Muscle layer of colon (tissue), 2 donors: Measurements from ENCODE around the gene TBL1Y.
"Not testable (repeated sequence)": the region's sequence is repeated elsewhere in the genome, so short reads cannot be mapped to it uniquely, and the experiment has no call there.

ENCODE experiments used
- H3K27ac ChIP-seq: one replicate; pipeline ENCODE4 v1.7.0; 2013; ENCODE audit warnings: low read depth, mild to moderate bottlenecking, low read length, moderate library complexity
- H3K27me3 ChIP-seq, 2 donors: one replicate each; pipeline ENCODE4 v1.7.0; 2013; ENCODE audit warnings: low read length in 2 of 2, mild to moderate bottlenecking in 2 of 2; ENCODE audit not compliant: insufficient read depth in 2 of 2, control insufficient read depth in 1 of 2
- H3K36me3 ChIP-seq: one replicate; pipeline ENCODE4 v1.7.0; 2013; ENCODE audit warnings: mild to moderate bottlenecking, low read length; ENCODE audit not compliant: insufficient read depth
- H3K4me1 ChIP-seq: one replicate; pipeline ENCODE4 v1.7.0; 2013; ENCODE audit warnings: mild to moderate bottlenecking, low read length; ENCODE audit not compliant: insufficient read depth
- H3K4me3 ChIP-seq, 2 donors: one replicate each; pipeline ENCODE4 v1.7.0; 2013; ENCODE audit warnings: low read length in 2 of 2, low read depth in 1 of 2, mild to moderate bottlenecking in 1 of 2, moderate library complexity in 1 of 2
- H3K9ac ChIP-seq: one replicate; pipeline ENCODE4 v1.7.0; 2013; ENCODE audit warnings: low read length
- H3K9me3 ChIP-seq: one replicate; pipeline ENCODE4 v1.7.0; 2013; ENCODE audit warnings: mild to moderate bottlenecking, low read length
- donor health status: abdominal sarcoma.
- donor health status: Adenocarcinoma of cecum.

TBL1Y gene

DNA sequence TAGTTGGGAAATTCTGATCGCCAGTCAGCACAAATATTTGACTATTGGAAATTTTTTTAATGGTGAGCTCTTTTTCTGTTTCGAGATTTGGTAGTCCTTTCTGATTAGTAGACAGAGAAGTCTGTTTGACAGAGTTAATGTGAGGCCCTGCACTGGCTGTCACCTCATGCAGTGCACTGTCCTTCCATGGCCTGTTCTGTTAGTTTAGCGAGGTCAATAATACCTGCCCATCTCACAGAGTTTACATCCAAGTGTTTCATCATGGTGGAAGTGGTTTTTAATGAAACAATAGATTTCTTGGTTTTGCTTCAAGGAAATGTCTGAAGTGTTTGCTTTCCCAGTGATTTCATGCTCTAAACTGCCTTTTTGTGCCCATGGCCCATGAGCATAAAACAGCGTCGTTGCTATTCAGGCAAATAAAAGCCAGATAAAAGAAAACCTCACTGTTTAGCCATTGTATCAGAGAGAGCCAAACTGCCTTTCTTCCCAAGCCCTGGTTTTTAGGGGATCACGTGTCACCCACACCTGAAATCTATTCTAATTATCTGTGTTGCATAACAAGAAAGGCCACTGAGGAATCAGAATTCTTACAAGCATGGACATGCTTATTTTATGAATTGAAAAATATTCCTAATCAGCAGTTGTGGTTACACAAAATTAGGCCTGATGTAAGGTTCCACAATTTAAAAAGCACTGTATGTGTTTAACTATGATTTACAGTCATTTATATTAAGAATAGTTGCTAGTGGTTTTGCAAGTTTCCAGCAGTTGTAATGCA is 98.3 kb downstream of the TBL1Y start:
- Histone ChIP-seq H3K36me3 (no peaks in the 10 kb centered on the region), H3K9me3 (no peaks in the 10 kb centered on the region), H3K4me1 (no peaks in the 10 kb centered on the region), H3K27me3 (no peaks in the 10 kb centered on the region), H3K9ac (no peak overlapping the region), H3K4me3 (no peak overlapping the region), H3K27ac (no peak overlapping the region)

GRCh38 chrY:7013051-7013450 is 102.6 kb downstream of the TBL1Y start:
- no peaks in the 10 kb centered on the region for H3K27me3 ChIP-seq
- H3K9ac ChIP-seq: no peak overlapping the region
- H3K36me3 ChIP-seq: no peaks in the 10 kb centered on the region
- no peaks in the 10 kb centered on the region for H3K9me3 ChIP-seq
- no peak overlapping the region for H3K27ac ChIP-seq
- no peak overlapping the region for H3K4me3 ChIP-seq
- no peaks in the 10 kb centered on the region for H3K4me1 ChIP-seq

DNA sequence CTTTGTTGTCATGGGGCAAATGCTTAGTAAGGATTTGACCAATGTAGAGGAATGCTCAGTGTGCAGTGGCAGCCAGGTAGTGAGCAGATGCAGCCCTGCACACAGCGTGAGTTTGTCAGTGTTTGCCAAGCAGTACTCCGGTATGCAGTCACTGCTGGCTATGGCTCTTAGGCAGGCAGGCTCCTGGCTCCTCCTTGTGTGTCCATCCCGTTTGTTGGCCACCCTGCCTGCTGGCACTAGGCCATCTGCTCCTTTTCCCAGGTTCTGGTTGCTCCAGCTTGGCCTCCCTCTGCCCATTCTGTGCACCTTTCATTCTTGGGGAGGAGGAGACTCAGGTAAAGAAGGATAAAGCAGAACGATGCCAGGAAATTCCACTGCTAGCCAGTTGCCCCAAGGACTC is 106.0 kb downstream of the TBL1Y start:
- Histone ChIP-seq H3K9me3 (no peaks in the 10 kb centered on the region), H3K4me1 (no peaks in the 10 kb centered on the region), H3K4me3 (no peak overlapping the region), H3K36me3 (no peaks in the 10 kb centered on the region), H3K9ac (no peak overlapping the region), H3K27me3 (no peaks in the 10 kb centered on the region), H3K27ac (no peak overlapping the region)

GRCh38 chrY:7017244-7018080 is 107.0 kb downstream of the TBL1Y start:
- no peaks in the 10 kb centered on the region for H3K27me3 ChIP-seq
- no peaks in the 10 kb centered on the region for H3K4me1 ChIP-seq

GRCh38 chrY:7039037-7039436 is 128.5 kb downstream of the TBL1Y start:
- no peaks in the 10 kb centered on the region for H3K36me3 ChIP-seq

More at GRCh38 chrY:7017244-7018080, 107.0 kb downstream of the TBL1Y start:
- Histone ChIP-seq H3K36me3 (no peaks in the 10 kb centered on the region), H3K9me3 (no peaks in the 10 kb centered on the region), H3K9ac (no peak overlapping the region), H3K27ac (no peak overlapping the region), H3K4me3 (no peak overlapping the region)

DNA sequence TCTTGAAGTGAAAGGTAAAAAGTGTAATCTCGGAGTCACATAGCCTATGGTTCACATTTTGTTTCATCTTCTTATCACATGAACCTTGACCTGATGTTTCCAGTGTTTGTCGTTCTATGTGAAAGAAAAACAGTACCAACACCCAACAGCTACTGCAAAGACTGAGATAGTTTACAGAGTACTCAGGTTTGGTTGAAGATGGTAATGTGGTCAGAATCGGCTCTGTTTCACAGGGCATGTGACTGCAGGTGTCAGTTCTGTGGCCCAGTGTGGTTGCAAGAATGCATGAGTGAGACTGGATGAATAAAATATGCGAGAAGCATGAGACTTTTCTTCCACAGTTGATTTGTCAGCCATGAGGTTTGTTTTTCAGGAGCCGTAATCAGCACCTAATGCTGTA is 130.2 kb downstream of the TBL1Y start:
- no peaks in the 10 kb centered on the region for H3K27me3 ChIP-seq
- H3K4me3 ChIP-seq: no peak overlapping the region
- no peaks in the 10 kb centered on the region for H3K4me1 ChIP-seq
- no peaks in the 10 kb centered on the region for H3K9me3 ChIP-seq
- no peaks in the 10 kb centered on the region for H3K36me3 ChIP-seq
- H3K9ac ChIP-seq: no peak overlapping the region
- H3K27ac ChIP-seq: no peak overlapping the region

More at GRCh38 chrY:7039037-7039436, 128.5 kb downstream of the TBL1Y start:
- Histone ChIP-seq H3K9me3 (no peaks in the 10 kb centered on the region), H3K27ac (no peak overlapping the region), H3K27me3 (no peaks in the 10 kb centered on the region), H3K4me1 (no peaks in the 10 kb centered on the region), H3K4me3 (no peak overlapping the region), H3K9ac (no peak overlapping the region)

GRCh38 chrY:7041983-7042382 is 131.5 kb downstream of the TBL1Y start:
- Histone ChIP-seq H3K27me3 (no peaks in the 10 kb centered on the region), H3K9me3 (no peaks in the 10 kb centered on the region), H3K4me1 (no peaks in the 10 kb centered on the region), H3K4me3 (no peak overlapping the region), H3K27ac (no peak overlapping the region), H3K9ac (no peak overlapping the region), H3K36me3 (no peaks in the 10 kb centered on the region)

GRCh38 chrY:7052461-7052860 is 142.0 kb downstream of the TBL1Y start:
- H3K27me3 ChIP-seq, H3K27ac ChIP-seq, H3K4me1 ChIP-seq, H3K9ac ChIP-seq, H3K4me3 ChIP-seq, H3K36me3 ChIP-seq, H3K9me3 ChIP-seq: not testable (repeated sequence)

DNA sequence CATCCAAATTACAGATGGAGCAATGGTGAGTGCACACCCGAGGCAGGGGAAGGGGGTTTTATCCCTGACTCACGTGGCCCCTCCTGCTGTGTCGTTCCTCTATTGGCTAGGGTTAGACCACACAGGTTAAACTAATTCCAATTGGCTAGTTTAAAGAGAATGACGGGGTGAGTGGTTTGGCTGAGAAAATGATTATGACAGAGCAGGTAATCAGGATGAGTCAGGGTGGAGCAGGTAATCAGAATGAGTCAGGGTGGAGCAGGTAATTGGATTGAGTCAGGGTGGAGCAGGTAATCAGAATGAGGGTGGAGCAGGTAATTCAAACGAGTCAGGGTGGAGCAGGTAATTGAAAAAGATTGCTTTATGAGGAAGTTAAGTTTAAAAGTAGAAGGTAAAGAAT is 146.4 kb downstream of the TBL1Y start:
- Histone ChIP-seq H3K4me1 (no peaks in the 10 kb centered on the region), H3K9ac (no peak overlapping the region), H3K27me3 (no peaks in the 10 kb centered on the region), H3K4me3 (no peak overlapping the region), H3K27ac (no peak overlapping the region), H3K9me3 (no peaks in the 10 kb centered on the region), H3K36me3 (no peaks in the 10 kb centered on the region)

GRCh38 chrY:7078725-7079124 is 168.2 kb downstream of the TBL1Y start:
- no peak overlapping the region for H3K27ac ChIP-seq
- H3K9me3 ChIP-seq: no peaks in the 10 kb centered on the region
- no peaks in the 10 kb centered on the region for H3K4me1 ChIP-seq
- H3K4me3 ChIP-seq: no peak overlapping the region
- H3K27me3 ChIP-seq: no peaks in the 10 kb centered on the region
- H3K9ac ChIP-seq: no peak overlapping the region
- H3K36me3 ChIP-seq: no peaks in the 10 kb centered on the region

DNA sequence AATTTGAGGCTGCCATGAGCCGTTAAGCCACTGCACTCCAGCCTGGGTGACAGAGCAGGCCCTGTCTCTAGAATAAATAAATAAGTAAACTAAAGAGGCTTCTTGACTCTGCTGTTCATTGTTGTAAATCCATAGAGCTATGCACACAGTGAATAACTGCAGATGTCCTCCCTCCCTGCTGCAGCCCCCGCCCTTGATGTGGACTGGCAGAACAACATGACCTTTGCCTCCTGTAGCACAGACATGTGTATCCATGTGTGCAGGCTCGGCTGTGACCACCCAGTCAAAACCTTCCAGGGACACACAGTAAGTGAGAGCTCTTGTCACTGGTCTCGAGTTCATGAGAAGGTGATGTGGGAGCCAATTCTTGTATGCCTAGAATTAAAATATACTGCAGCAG is 170.1 kb downstream of the TBL1Y start:
- H3K9ac ChIP-seq, H3K36me3 ChIP-seq, H3K4me1 ChIP-seq, H3K27ac ChIP-seq, H3K9me3 ChIP-seq, H3K27me3 ChIP-seq, H3K4me3 ChIP-seq: not testable (repeated sequence)
